ENCODE results near the gene LIN7B.

DNA sequence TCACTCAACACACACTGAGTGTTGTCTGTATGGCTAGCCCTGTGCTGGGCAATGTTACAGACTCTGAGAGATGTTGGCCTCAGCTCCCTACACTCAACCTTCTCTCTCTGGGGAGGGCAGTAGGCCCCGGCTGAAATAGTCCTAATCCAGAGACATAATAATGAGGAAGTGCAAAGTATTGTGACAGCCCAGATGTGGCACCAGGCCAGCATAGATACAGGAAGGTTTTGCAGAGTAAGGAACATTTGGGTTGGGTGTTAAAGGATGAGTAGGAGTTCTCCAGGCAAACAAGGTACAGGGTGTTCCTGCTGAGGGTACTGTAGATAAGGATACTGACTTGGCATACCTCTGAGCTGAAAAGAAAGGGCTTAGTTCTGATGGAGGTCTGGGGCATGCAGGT lies 2.4 kb downstream of the LIN7B start:
- TF ChIP-seq SP1 (IDR thresholded peaks at IDR 0.05; ENCODE audit: low read depth, low read length) (no peak), TCF12 (IDR thresholded peaks at IDR 0.05; ENCODE audit: low read depth, low read length) (no peak), POLR2A (IDR thresholded peaks at IDR 0.05; ENCODE audit: control extremely low read depth in 1 of 2, low read depth in 2 of 2, low read length in 2 of 2) (no peak), SRF (IDR thresholded peaks at IDR 0.05; ENCODE audit: low read depth, low read length) (no peak)
- TF ChIP-seq, protein P1, sequence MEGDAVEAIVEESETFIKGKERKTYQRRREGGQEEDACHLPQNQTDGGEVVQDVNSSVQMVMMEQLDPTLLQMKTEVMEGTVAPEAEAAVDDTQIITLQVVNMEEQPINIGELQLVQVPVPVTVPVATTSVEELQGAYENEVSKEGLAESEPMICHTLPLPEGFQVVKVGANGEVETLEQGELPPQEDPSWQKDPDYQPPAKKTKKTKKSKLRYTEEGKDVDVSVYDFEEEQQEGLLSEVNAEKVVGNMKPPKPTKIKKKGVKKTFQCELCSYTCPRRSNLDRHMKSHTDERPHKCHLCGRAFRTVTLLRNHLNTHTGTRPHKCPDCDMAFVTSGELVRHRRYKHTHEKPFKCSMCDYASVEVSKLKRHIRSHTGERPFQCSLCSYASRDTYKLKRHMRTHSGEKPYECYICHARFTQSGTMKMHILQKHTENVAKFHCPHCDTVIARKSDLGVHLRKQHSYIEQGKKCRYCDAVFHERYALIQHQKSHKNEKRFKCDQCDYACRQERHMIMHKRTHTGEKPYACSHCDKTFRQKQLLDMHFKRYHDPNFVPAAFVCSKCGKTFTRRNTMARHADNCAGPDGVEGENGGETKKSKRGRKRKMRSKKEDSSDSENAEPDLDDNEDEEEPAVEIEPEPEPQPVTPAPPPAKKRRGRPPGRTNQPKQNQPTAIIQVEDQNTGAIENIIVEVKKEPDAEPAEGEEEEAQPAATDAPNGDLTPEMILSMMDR (IDR thresholded peaks at IDR 0.05; ENCODE audit: control extremely low read depth in 1 of 3, insufficient read depth in 1 of 3, low read depth in 1 of 3, low read length in 3 of 3), result no peak
